Bronchial epithelial cell (primary cell): Measurements from ENCODE around the gene PMVK. TPM values are rescaled to one million over a fixed set of nuclear protein-coding genes. Genes with fewer than 3 reads are reported as not detected.
A peak's percentile ranks its signal among the peaks of the same experiment; 100 is the strongest.

Source experiments
- DNase-seq: peaks from one replicate; pipeline ENCODE4 v3.0.0-alpha.2; 2010; ENCODE audit warnings: low read depth
- FAIRE-seq: peaks from 2 replicates; lab custom pipeline; 2011; peaks lifted over from hg19 to GRCh38; lab: Jason Lieb, UNC
- H3K27me3 ChIP-seq: 2 replicates; pipeline ENCODE4 v1.5.1; 2011; ENCODE audit warnings: low read length; ENCODE audit not compliant: control insufficient read depth, insufficient read depth
- H3K36me3 ChIP-seq: 2 replicates; pipeline ENCODE4 v1.5.1; 2011; ENCODE audit warnings: low read length; ENCODE audit not compliant: control insufficient read depth, insufficient read depth
- H3K4me3 ChIP-seq: 2 replicates; pipeline ENCODE4 v1.5.1; 2011; ENCODE audit warnings: mild to moderate bottlenecking, low read depth, low read length, control low read depth
- total RNA-seq: library from RNA; depleted of rRNA; stranded (reverse); fragments of >200 nt; gene quantifications from 2 replicates; pipeline ENCODE4 v1.2.1, GENCODE V29; 2014
- TF ChIP-seq, protein P1 (sequence below): IDR thresholded peaks from 2 replicates; pipeline ENCODE4 v1.5.1; 2011; ENCODE audit warnings: mild to moderate bottlenecking, moderate library complexity, low read length, control low read depth, inconsistent platforms; ENCODE audit not compliant: insufficient read depth, severe bottlenecking

PMVK gene
- total RNA-seq, 1 donor from 2014 or later = 11.3 TPM

DNA sequence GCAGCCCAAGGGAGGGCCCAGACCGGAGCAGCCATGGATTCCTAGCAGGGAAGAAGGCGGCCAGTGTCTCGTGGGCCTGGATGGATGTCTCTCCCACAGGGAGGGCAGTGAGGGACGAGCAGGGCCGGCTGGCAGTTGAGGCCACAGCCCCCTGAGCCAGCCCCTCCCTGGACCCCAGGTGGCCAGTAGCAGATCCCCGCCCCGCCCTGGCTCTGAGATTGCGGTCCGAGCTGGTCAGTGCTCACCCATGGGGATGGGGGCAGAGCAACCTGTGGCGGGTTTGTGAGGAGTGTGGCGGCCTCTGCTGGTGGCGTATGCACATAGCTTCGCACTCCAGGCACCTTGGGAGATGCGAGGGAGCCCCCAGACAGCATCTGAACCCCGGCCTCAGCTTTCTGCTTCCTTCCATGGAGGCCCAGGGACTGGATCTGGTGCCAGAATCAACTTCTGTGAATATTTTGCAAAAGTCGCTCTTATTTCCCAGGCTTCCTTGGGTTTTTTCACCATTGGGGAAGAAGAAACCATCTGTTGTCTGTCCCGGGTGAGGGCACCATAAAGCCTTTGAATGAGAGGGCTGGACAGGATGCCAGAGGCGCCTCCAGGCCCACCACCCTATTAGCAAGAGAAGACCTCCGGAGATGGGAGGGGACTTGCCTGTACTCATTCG is 58.0 kb downstream of the PMVK start:
- H3K4me3 ChIP-seq = no peak overlapping the region
- peak; percentile 33 for DNase-seq
- peaks cover 2% of the 10 kb centered on the region for H3K27me3 ChIP-seq
- TF ChIP-seq, protein P1, sequence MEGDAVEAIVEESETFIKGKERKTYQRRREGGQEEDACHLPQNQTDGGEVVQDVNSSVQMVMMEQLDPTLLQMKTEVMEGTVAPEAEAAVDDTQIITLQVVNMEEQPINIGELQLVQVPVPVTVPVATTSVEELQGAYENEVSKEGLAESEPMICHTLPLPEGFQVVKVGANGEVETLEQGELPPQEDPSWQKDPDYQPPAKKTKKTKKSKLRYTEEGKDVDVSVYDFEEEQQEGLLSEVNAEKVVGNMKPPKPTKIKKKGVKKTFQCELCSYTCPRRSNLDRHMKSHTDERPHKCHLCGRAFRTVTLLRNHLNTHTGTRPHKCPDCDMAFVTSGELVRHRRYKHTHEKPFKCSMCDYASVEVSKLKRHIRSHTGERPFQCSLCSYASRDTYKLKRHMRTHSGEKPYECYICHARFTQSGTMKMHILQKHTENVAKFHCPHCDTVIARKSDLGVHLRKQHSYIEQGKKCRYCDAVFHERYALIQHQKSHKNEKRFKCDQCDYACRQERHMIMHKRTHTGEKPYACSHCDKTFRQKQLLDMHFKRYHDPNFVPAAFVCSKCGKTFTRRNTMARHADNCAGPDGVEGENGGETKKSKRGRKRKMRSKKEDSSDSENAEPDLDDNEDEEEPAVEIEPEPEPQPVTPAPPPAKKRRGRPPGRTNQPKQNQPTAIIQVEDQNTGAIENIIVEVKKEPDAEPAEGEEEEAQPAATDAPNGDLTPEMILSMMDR = peak; percentile 91
- H3K36me3 ChIP-seq = no peaks in the 10 kb centered on the region
- no peak for FAIRE-seq

DNA sequence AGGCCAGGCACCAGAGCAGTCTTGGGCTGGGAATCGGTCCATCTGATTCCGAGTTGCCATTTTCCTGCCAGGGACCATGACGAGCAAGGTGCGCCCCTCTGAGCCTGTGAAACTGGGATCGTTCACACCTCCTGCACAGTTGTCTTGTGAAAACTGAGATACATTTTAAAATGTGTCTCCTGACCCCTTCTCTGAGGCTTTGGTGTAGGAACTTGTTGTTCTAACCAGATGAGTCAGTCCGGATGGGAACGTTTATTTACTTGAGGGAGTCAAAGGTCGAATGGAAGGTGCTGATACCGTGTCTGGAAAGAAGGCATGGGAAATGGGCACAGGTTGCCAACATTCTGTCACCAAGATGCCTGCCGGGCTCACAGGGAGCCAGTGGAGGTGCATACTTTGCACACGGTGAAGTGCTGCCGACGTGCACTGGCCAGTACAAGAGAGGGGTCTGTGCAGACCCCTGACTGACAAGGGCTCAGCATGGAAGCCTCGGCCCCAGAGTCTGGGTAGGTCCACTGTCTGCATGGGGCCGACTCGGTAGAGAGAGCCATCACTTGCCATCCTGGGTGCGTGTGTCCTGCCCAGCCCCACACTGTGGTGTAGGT is 59.0 kb downstream of the PMVK start:
- no peak for FAIRE-seq
- TF ChIP-seq, protein P1 = no peak
- H3K4me3 ChIP-seq = no peak overlapping the region
- no peaks in the 10 kb centered on the region for H3K36me3 ChIP-seq
- H3K27me3 ChIP-seq = peaks cover 2% of the 10 kb centered on the region
- peak; percentile 48 for DNase-seq

GRCh38 chr1:154876842-154877369 is 59.6 kb downstream of the PMVK start:
- DNase-seq (no peak), FAIRE-seq (no peak)
- TF ChIP-seq, protein P1 = no peak
- H3K4me3 ChIP-seq = no peak overlapping the region
- H3K36me3 ChIP-seq = no peaks in the 10 kb centered on the region
- H3K27me3 ChIP-seq = peaks cover 2% of the 10 kb centered on the region

Other genes starting within 250 kb of the PMVK start
- gene KCNN3, start 66.4 kb downstream of the PMVK start, total RNA-seq = under 0.01 TPM in 1 of 2 replicates, not detected in the other
- 23.7 and 28.3 TPM in 2 replicates for gene PBXIP1, start 19.4 kb upstream of the PMVK start, total RNA-seq
- 7.4 and 20.0 TPM in 2 replicates for gene PYGO2, start 25.1 kb upstream of the PMVK start, total RNA-seq
- 216 and 351 TPM in 2 replicates for gene SHC1, start 34.0 kb upstream of the PMVK start, total RNA-seq
- gene CKS1B, start 38.0 kb upstream of the PMVK start, total RNA-seq = 56.3 and 76.9 TPM in 2 replicates
- gene FLAD1, start 46.6 kb upstream of the PMVK start, total RNA-seq = 40.8 and 49.3 TPM in 2 replicates
- 0.51 TPM in 1 of 2 replicates, not detected in the other for gene LENEP, start 56.9 kb upstream of the PMVK start, total RNA-seq
- gene ZBTB7B, start 66.1 kb upstream of the PMVK start, total RNA-seq = 46.1 and 112 TPM in 2 replicates
- gene DCST2, start 97.1 kb upstream of the PMVK start, total RNA-seq = under 0.01 and 0.13 TPM in 2 replicates
- gene DCST1, start 97.1 kb upstream of the PMVK start, total RNA-seq = not detected in 2 replicates
- 181 and 322 TPM in 2 replicates for gene ADAM15, start 114.6 kb upstream of the PMVK start, total RNA-seq
- gene EFNA4, start 127.0 kb upstream of the PMVK start, total RNA-seq = 8.7 and 12.9 TPM in 2 replicates
- 3.7 and 11.9 TPM in 2 replicates for gene EFNA3, start 142.1 kb upstream of the PMVK start, total RNA-seq
- gene EFNA1, start 191.2 kb upstream of the PMVK start, total RNA-seq = 31.9 and 54.3 TPM in 2 replicates
- 149 and 161 TPM in 2 replicates for gene SLC50A1, start 199.1 kb upstream of the PMVK start, total RNA-seq
- gene DPM3, start 203.8 kb upstream of the PMVK start, total RNA-seq = 37.4 and 43.5 TPM in 2 replicates
- gene KRTCAP2, start 236.6 kb upstream of the PMVK start, total RNA-seq = 76.3 and 133 TPM in 2 replicates
- gene TRIM46, start 237.1 kb upstream of the PMVK start, total RNA-seq = 0.26 and 0.64 TPM in 2 replicates